Memory B cell (primary cell): Measurements from ENCODE around the gene KLHL36.
"Not testable (repeated sequence)": the region's sequence is repeated elsewhere in the genome, so short reads cannot be mapped to it uniquely, and the experiment has no call there.

Source experiments
- ATAC-seq: fragments of 150-1000 bp; cut with Tn5 transposase; 2 replicates; pipeline ENCODE4 v1.10.0; 2021; ENCODE audit warnings: low read depth, mild to moderate bottlenecking, moderate library complexity
- DNase-seq, 2 donors: peaks; one replicate each; pipeline ENCODE4 v3.0.0; 2022; ENCODE audit warnings: low spot score in 2 of 2
- H3K27ac Mint-ChIP-seq: one replicate; pipeline ENCODE4 v1.8.0; 2022; ENCODE audit warnings: mild to moderate bottlenecking, moderate library complexity, mixed read lengths
- H3K27me3 Mint-ChIP-seq: one replicate; pipeline ENCODE4 v1.8.0; 2022; ENCODE audit warnings: mixed read lengths
- H3K36me3 Mint-ChIP-seq: one replicate; pipeline ENCODE4 v1.8.0; 2022; ENCODE audit warnings: mild to moderate bottlenecking, mixed read lengths
- H3K4me1 Mint-ChIP-seq: one replicate; pipeline ENCODE4 v1.8.0; 2022; ENCODE audit warnings: mixed read lengths
- H3K4me3 Mint-ChIP-seq: one replicate; pipeline ENCODE4 v1.8.0; 2022; ENCODE audit warnings: mild to moderate bottlenecking, moderate library complexity, mixed read lengths
- H3K9me3 Mint-ChIP-seq: one replicate; pipeline ENCODE4 v1.8.0; 2022; ENCODE audit warnings: mixed read lengths

KLHL36 gene

DNA sequence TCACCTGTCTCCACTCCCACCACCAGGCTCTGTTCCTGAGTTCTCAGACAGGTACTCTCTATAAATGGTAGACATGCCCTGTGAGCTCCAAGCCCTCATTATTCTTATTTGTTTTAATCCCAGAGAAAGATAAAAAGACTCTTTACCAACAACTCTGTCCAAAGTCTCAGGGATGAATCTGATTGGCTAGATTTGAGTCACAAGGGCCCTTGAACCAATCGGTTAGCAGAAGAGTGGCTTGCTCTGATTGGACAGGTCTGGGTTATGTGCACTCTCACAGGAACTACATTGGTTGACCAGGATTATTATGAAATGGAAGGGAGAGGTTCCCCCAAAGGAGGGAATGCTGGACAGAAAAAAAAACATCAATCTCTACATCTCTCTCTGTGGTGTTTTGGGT is 37.9 kb upstream of the KLHL36 start:
- Mint-ChIP-seq H3K4me1 (peaks cover 75% of the 10 kb centered on the region), H3K27me3 (no peaks in the 10 kb centered on the region), H3K27ac (peak overlapping the region; percentile 87), H3K36me3 (peaks cover 44% of the 10 kb centered on the region), H3K9me3 (peaks cover 4% of the 10 kb centered on the region), H3K4me3 (no peak overlapping the region)
- ATAC-seq: no peak
- no peak for DNase-seq

DNA sequence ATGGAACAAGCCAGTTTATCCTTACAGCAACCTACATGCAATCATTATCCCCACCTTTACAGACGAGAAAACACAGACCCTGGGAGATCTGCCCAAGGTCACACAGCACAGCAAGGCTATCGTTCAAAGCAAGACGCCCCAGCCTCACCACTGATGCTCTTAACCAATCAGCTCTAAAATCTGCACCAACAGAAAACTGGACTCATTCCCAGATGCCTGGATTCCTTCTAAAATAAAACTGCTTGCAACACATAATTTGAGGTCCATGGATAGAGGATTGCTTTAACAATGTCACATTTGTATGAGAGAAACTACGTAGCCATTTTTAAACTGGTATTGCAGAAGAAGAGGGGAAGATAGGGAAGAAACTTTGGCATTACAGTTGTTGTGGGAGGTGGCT is 37.3 kb upstream of the KLHL36 start:
- peak overlapping the region; percentile 13 for H3K4me3 Mint-ChIP-seq
- no peak for ATAC-seq
- H3K9me3 Mint-ChIP-seq: peaks cover 4% of the 10 kb centered on the region
- peaks cover 72% of the 10 kb centered on the region for H3K4me1 Mint-ChIP-seq
- peaks cover 46% of the 10 kb centered on the region for H3K36me3 Mint-ChIP-seq
- DNase-seq: no peak
- H3K27me3 Mint-ChIP-seq: no peaks in the 10 kb centered on the region
- peak overlapping the region; percentile 87 for H3K27ac Mint-ChIP-seq

- no peak for ATAC-seq
- Mint-ChIP-seq H3K36me3 (peaks cover 48% of the 10 kb centered on the region), H3K4me1 (peaks cover 64% of the 10 kb centered on the region), H3K4me3 (no peak overlapping the region), H3K27ac (peak overlapping the region; percentile 67), H3K9me3 (peaks cover 4% of the 10 kb centered on the region), H3K27me3 (no peaks in the 10 kb centered on the region)
- no peak for DNase-seq
Observed at GRCh38 chr16:84612686-84613085, 35.6 kb upstream of the KLHL36 start.

- no peaks in the 10 kb centered on the region for H3K27me3 Mint-ChIP-seq
- peak overlapping the region; percentile 67 for H3K27ac Mint-ChIP-seq
Observed at GRCh38 chr16:84613408-84614072, 34.8 kb upstream of the KLHL36 start.

GRCh38 chr16:84614073-84614459 is 34.2 kb upstream of the KLHL36 start:
- H3K4me1 Mint-ChIP-seq: peaks cover 65% of the 10 kb centered on the region
- DNase-seq (no peak), ATAC-seq (no peak)
- H3K9me3 Mint-ChIP-seq: peaks cover 4% of the 10 kb centered on the region
- peak overlapping the region; percentile 81 for H3K4me3 Mint-ChIP-seq
- H3K27ac Mint-ChIP-seq: peak overlapping the region; percentile 67
- H3K27me3 Mint-ChIP-seq: no peaks in the 10 kb centered on the region
- peaks cover 48% of the 10 kb centered on the region for H3K36me3 Mint-ChIP-seq

More at GRCh38 chr16:84613408-84614072, 34.8 kb upstream of the KLHL36 start:
- ATAC-seq (no peak), DNase-seq (no peak)
- Mint-ChIP-seq H3K4me1 (peaks cover 62% of the 10 kb centered on the region), H3K9me3 (peaks cover 4% of the 10 kb centered on the region), H3K4me3 (peak overlapping the region; percentile 81), H3K36me3 (peaks cover 48% of the 10 kb centered on the region)

- Mint-ChIP-seq H3K27ac (peak overlapping the region; percentile 67), H3K4me3 (peak overlapping the region; percentile 96), H3K4me1 (peaks cover 64% of the 10 kb centered on the region), H3K36me3 (peaks cover 45% of the 10 kb centered on the region), H3K27me3 (no peaks in the 10 kb centered on the region), H3K9me3 (peaks cover 4% of the 10 kb centered on the region)
- DNase-seq (no peak), ATAC-seq (no peak)
Observed at GRCh38 chr16:84614623-84614967, 33.7 kb upstream of the KLHL36 start.

DNA sequence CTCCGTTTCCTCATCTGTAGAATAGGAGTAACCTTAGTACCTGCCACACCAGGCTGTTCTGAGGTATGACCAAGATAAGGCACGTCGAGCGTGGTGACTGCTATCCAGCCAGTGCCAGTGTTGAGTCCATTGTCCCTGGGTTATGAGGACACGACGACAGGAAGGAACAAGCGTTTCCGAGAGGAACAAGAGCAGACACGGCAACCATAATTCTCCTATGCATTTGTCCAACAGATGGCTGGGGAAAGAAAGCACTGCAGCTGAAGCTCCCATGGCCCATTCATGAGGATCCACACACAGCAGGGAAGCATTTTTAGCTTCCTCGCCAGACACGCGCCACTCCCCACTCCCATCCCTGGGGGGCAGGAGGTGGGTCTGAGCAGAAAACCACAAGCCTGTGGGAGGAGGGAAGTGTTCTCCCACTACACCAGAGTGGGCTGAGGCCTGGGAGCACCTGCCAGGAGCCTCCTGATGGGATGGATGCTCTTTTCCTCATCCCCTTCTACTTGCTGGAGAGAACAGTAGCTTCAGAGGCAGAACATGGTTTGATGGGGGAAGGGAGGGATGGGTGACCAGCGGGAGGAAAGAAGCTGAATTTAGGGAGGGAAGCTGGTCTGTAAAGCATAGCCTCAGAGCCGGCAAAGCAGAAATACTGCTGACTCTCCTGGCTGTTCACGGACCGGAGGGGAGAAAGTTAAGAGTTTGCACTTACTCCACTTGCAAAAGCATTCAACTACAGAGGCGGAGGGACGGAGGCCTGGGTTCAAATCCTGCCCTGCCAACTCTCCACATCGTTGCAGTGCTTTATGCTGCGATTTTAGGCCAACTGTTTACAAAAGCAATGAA is 33.1 kb upstream of the KLHL36 start:
- Mint-ChIP-seq H3K27ac (peak overlapping the region; percentile 67), H3K9me3 (peaks cover 4% of the 10 kb centered on the region), H3K4me1 (peaks cover 64% of the 10 kb centered on the region), H3K36me3 (peaks cover 39% of the 10 kb centered on the region), H3K4me3 (peak overlapping the region; percentile 96), H3K27me3 (no peaks in the 10 kb centered on the region)
- DNase-seq (no peak), ATAC-seq (no peak)

DNA sequence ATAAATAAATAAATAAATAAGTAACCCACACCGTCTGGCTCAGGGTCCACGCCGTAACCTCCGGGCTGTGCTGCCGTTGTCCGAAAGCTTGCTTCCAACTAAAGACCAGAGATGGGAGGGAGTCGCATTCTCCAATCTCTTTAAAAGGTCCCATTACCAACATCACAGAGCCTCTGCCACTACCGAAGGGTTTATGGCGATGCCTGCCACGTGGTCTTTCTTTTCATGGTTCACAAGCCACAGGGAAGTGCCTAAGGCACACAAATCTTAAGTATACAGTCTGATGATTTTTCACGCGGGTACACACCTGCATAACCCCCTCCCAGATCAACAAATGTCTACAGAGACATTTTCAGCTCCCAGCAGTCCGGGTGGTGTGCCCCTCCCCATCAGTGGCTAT is 31.8 kb upstream of the KLHL36 start:
- peak; percentile 41 for ATAC-seq
- Mint-ChIP-seq H3K9me3 (peaks cover 1% of the 10 kb centered on the region), H3K27ac (peak overlapping the region; percentile 67), H3K4me3 (peak overlapping the region; percentile 96), H3K36me3 (peaks cover 27% of the 10 kb centered on the region), H3K27me3 (no peaks in the 10 kb centered on the region), H3K4me1 (peaks cover 58% of the 10 kb centered on the region)
- DNase-seq: no peak

GRCh38 chr16:84617041-84617790 is 31.1 kb upstream of the KLHL36 start:
- H3K27ac Mint-ChIP-seq: peak overlapping the region; percentile 67
- H3K4me3 Mint-ChIP-seq: peak overlapping the region; percentile 96
- DNase-seq: peak in 1 of 2 donors; percentile 37
- ATAC-seq: peak; percentile 16
- H3K4me1 Mint-ChIP-seq: peaks cover 57% of the 10 kb centered on the region
- no peaks in the 10 kb centered on the region for H3K9me3 Mint-ChIP-seq
- no peaks in the 10 kb centered on the region for H3K27me3 Mint-ChIP-seq
- H3K36me3 Mint-ChIP-seq: peaks cover 20% of the 10 kb centered on the region

GRCh38 chr16:84617791-84618580 is 30.3 kb upstream of the KLHL36 start, which contains the start of gene COTL1:
Gene COTL1 (minus strand): TSS chr16:84618078. CDS start chr16:84617914, 164 bp downstream.
- Mint-ChIP-seq H3K4me1 (peaks cover 57% of the 10 kb centered on the region), H3K36me3 (peaks cover 20% of the 10 kb centered on the region), H3K27me3 (no peaks in the 10 kb centered on the region), H3K27ac (peak within 1 kb of the TSS; percentile 67), H3K4me3 (peak within 1 kb of the TSS; percentile 96), H3K9me3 (no peaks in the 10 kb centered on the region)
- ATAC-seq: peak; percentile 82
- peak; percentile 79 to 86 for DNase-seq

DNA sequence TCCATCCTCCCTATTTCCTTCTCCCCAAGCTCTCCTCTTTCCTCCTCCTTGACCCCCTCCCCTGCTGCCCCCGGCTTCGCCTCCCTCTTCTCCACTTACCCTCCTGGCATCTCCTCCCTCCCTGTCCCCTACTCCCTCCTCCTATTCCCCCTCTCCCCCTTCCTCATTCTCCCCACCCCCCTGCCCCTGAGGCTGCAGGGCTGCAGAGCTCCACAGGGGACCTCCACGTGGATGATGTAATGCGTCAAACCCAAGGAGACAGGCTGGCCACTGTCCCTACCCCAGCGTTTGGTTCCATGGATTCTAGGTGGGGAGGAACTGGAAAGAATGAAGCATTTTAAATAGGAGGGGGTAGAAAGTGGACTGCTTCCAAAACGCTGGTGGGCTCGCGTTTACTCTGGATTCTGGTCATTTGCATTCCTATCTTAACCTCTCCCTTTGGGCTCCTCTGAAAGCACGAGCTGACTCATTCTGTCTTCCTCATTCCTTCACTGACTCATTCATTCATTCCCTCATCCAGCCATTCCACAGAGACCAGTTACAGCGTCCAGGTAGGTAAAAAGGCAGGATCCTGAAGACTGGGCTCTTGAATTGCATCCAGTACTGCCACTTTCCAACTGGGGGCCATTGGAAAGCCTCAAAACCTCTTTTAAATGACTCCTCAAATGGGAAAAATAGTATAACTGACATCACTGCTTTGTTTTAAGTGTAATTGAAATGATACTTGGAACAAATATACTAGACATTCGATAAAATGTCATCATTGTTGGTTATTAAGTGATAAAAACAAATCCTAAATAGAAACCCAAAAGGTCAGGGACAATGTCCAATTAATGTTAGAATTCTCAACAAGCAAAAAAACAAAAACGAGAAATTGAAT is 29.5 kb upstream of the KLHL36 start:
- Mint-ChIP-seq H3K4me1 (peaks cover 49% of the 10 kb centered on the region), H3K36me3 (peaks cover 14% of the 10 kb centered on the region), H3K27me3 (no peaks in the 10 kb centered on the region), H3K4me3 (peak overlapping the region; percentile 69), H3K27ac (no peak overlapping the region), H3K9me3 (no peaks in the 10 kb centered on the region)
- DNase-seq (no peak), ATAC-seq (no peak)

DNA sequence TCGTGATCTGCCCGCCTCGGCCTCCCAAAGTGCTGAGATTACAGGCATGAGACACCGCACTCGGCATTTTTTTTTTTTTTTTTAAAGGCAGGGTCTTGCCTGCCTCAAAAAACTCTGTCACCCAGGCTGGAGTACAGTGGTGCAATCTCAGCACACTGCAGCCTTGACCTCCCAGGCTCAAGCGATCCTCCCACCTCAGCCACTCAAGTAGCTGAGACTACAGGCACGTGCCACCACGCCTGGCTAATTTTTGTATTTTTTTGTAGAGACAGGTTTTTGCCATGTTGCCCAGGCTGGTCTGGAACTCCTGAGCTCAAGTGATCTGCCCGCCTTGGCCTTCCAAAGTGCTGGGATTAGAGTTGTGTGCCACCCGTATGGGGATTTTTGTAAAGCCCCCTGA is 27.4 kb upstream of the KLHL36 start:
- H3K4me1 Mint-ChIP-seq: peaks cover 36% of the 10 kb centered on the region
- ATAC-seq, H3K27ac Mint-ChIP-seq, H3K4me3 Mint-ChIP-seq, DNase-seq, H3K27me3 Mint-ChIP-seq, H3K36me3 Mint-ChIP-seq, H3K9me3 Mint-ChIP-seq: not testable (repeated sequence)

GRCh38 chr16:84625556-84625955 is 22.8 kb upstream of the KLHL36 start:
- Mint-ChIP-seq H3K9me3 (no peaks in the 10 kb centered on the region), H3K27me3 (no peaks in the 10 kb centered on the region), H3K4me3 (no peak overlapping the region), H3K36me3 (no peaks in the 10 kb centered on the region), H3K27ac (no peak overlapping the region), H3K4me1 (peaks cover 15% of the 10 kb centered on the region)
- ATAC-seq: no peak
- DNase-seq: no peak
